HG02588 (cell line): ENCODE results near the gene CRYBG3.
A peak's percentile ranks its signal among the peaks of the same experiment; 100 is the strongest.

Experiments used
- ATAC-seq: cut with Tn5 transposase; IDR thresholded peaks from one replicate; pipeline ENCODE4 v1.9.1; 2021; ENCODE audit warnings: mild to moderate bottlenecking, moderate library complexity; ENCODE audit not compliant: unreplicated experiment

The CRYBG3 gene

GRCh38 chr3:97970956-97971620, 149.3 kb downstream of the CRYBG3 start:
- no peak for ATAC-seq

DNA sequence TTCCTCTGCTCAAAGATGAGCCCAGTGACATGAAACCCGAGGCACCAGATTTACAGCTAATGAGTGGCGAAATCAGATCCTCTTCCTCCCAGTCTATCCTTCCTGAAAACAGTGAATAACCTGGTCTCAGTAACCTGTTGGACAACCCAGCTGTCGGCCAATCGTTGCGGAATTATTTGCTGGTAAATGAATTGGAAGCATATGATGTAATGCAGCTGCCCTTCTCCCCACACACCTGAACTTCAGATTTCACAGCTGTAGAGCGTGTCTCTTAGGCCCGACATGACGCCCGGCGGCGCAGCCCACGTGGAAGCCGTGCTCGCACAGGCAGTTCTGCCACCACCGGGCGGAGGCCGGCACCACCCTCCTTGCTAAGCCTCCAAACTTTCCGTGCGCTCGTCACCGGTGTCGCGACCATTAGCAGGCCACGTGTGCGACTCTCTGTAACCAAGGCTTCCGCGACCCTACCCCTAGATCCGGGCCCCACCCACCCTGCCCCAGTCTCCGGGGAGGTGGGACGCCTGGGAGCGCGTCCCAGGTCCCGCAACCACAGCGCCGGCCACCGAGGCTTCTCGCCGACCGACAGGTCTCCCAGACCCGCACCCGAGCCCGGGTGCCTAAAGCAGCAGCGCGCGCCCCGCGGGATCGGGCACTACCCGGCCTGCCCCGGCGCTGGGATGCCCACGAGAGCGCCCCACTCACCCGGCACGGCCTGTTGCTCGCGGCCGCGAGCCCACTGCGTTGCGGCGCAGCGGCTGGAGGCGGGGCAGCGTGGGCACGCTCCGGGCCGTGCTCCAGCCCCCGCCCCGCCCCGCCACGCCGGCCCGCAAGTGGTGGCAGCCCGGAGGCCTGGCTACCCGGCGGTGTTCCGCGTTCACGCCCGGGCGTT, 150.1 kb downstream of the CRYBG3 start, which contains the start of gene RIOX2:
Gene RIOX2, minus strand, starts transcription at position 753 of the 889 bp plus-strand sequence. CDS start 4,838 bp downstream, outside the sequence.
- ATAC-seq, result peak; percentile 90

- ATAC-seq, result no peak
These were observed 151.2 kb downstream of the CRYBG3 start for GRCh38 chr3:97972976-97973375.

- no peak for ATAC-seq
These were observed 153.2 kb downstream of the CRYBG3 start for GRCh38 chr3:97974996-97975395.

GRCh38 chr3:97975466-97975865, 153.7 kb downstream of the CRYBG3 start:
- ATAC-seq, result no peak

DNA sequence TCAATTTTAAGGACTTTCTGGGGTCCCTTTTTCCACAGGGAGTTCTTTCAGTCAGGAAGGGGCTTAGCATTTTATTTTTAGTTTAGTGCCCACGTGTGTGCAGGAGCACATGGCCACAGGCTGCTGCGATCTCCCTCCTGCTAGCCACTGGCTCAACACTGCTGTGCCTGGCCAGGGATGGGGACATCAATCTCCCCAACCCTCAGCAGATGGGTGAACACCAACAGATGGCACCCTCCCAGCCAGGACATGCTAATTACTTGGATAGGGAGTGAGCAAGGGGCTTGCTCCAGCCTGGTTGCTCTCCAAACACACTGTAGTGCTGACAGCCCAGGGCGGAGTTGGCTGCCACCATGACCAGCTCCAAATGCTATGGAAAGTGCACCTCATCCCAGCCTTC, 157.8 kb downstream of the CRYBG3 start:
- no peak for ATAC-seq

DNA sequence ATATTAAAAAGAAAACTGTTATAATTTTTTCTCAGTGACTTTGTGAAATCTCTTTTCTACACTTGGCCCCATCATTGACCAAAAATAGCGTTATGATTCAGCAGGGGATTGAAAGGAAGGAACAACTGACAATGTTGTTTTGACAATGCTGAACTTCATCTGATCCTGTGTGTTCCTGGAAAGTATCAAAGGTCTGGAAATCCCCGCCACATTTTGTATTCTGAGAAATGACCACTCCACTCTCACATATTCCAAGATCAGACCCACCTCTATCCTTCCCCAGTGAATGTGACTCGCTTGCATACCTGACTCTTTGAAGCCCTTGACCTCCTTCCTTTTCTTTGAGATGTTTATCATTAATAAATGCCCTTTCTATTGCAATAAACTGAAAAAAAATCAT, 160.1 kb downstream of the CRYBG3 start:
- no peak for ATAC-seq

- ATAC-seq, result no peak
These were observed 162.2 kb downstream of the CRYBG3 start for GRCh38 chr3:97983933-97984491.

DNA sequence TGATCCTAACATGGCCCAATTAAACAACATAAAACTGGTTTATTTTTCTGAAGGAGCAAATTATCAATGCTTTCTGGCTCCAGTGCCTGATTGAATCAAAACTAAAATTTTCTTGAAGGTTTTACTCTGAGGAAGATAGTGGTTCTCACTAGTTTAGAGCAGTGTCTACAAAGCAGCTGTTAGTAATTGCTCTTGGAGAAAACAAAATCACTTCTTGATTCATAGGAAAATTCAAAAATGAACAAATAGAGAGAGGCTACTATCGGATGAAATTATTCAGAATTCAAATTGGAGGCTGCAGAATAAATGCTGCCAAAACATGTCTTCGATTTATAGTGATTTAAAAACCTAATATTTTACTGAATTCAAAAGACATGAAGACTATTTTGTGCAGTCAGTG, 165.5 kb downstream of the CRYBG3 start:
- ATAC-seq, result no peak

DNA sequence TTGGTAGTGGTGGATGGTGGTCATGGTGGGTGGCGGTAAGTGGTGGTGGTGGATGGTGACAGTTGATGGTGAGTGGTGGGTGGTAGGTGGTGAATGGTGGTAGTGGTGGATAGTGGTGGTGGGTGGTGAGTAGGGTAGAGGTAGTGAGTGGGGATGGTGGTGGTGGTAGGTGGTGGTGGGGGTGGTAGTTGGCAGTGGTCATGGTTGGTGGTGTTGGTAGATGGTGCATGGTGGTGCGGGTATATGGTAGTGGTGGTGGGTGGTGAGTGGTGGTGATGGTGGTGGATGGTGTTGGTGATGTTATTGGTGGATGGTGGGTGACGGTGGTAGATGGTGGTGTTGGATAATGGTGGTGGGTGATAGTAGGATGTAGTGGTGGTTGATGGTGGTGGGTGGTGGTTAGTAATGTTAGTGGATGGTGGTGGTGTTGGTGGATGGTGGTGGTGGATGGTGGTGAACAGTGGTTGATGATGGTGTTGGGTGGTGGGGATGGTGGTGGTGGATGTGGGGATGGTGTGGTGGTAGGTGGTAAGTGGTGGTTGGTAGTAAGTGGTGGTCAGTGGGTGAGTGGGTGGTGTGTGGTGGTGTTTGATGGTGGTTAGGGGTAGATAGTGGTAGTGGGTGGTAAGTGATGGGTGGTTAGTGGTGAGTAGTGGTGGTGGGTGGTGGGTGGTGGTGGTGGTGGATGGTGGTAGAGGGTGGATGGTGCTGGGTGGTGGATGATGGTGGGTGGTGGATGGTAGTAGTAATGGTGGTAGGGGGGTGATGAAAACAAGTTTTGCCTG, 167.2 kb downstream of the CRYBG3 start:
- ATAC-seq, result no peak

DNA sequence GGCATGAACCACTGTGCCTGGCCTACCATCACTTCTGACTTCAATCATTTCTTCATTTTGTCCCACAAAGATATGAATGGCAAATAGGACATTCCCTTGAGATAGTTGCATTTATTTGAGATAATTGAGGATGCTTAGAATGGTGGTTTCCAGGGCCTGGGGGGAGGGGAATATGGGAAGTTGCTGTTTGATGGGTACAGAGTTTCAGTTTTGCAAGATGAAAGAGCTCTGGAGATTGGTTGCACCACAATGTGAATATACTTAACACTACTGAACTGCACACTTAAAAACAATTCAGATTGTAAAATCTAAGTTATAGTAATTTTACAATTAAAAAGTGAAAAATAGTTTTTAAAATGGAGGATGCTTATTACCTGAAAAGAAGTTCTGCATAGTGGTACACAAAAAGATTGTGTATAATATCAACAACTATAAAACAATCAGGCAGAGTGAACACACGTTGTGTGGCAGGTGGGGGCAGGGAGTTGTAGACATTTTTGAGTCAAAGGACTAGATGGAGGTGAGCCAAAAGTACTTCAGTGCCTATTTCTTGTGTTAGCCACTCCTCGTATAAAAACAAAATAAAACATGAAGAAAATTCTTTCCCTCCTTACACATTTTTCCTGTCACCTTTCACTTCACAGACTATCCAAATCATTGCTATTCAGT, 168.9 kb downstream of the CRYBG3 start:
- ATAC-seq, result no peak

GRCh38 chr3:97991293-97991682, 169.5 kb downstream of the CRYBG3 start:
- no peak for ATAC-seq

GRCh38 chr3:97992547-97993173, 170.8 kb downstream of the CRYBG3 start:
- ATAC-seq, result no peak

- ATAC-seq, result no peak
These were observed 171.7 kb downstream of the CRYBG3 start for GRCh38 chr3:97993526-97993925.

DNA sequence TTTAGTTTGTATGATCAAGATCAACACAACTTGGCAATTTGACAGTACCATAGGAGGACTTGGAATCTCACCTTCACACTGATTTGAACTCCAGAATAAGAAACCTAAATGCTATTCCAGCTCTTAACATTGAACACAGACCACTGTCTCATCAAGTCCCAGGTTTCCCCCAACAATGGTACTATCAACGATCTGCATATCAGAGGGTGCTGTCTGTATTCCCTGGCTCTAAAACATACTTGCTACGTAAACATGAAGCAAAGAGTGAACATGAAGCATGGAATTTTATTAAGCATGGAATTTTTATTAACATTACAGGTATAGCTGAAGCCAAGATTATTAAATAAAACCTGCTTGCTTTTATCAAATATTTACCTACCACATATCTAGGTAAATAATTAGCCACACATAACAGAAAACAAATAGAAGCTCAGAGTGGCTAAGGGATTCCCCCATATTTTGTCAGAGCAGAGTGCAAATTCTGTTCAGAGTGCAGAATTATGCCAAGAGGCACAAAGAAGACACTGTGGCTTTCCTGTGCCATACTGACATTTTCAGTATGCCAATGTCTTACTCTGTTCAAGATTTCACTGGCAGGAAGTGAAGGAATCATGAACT, 172.6 kb downstream of the CRYBG3 start:
- ATAC-seq, result no peak
